Forelimb muscle (tissue), 1 donor: ENCODE results near the gene BMP5. TPM values are rescaled to one million over a fixed set of nuclear protein-coding genes. Genes with fewer than 3 reads are reported as not detected.

ENCODE experiments used
- DNase-seq: peaks from one replicate; pipeline ENCODE4 v3.0.0-alpha.2; 2013; ENCODE audit warnings: low read depth
- polyA plus RNA-seq: library from polyadenylated mRNA; unstranded; fragments of 120-200 nt; gene quantifications from one replicate; pipeline ENCODE4 v1.2.1, GENCODE V29; 2013; ENCODE audit not compliant: insufficient read length

Gene BMP5
- polyA plus RNA-seq, 1 donor, result 11.1 TPM

DNA sequence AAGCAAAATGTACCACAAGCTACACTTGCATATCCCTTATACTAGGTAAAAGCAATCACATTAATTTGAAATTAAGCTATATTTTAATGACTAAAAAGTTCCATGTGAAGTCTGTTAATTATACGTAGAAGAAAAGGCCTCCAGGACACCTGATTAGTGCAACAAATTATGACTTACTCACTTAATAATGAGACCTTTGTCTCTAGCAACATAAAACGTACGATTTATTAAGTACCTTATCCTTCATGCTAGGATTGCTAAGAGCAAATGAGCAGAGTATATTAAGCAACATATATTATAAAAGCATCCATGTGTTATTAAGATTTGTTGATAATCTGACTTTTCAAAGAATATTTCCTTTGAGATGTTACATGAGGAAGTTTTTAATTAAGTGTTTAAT lies 2.5 kb downstream of the BMP5 start:
- DNase-seq, result no peak

- no peak for DNase-seq
Measured at GRCh38 chr6:55870181-55870813, 5.1 kb downstream of the BMP5 start.

DNA sequence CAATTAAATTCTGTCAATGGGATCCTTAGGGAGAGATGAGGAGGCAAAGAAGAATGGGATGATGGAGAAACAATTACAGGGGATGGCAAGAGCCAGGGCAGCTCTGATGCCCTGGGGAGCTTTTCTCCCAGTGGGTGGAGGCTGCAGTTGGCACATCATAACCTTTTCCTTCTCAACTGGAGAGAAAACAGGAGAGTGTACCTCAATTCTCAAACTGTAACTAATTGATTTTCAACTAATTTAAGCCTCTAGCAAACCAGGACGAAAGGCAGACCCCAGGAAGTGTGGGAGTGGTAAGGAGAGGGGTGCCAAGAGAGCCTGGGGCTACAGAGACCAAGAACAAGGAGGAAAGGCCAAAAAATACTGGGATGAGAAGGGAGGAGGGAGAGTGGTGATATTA lies 5.7 kb downstream of the BMP5 start:
- DNase-seq, result no peak

DNA sequence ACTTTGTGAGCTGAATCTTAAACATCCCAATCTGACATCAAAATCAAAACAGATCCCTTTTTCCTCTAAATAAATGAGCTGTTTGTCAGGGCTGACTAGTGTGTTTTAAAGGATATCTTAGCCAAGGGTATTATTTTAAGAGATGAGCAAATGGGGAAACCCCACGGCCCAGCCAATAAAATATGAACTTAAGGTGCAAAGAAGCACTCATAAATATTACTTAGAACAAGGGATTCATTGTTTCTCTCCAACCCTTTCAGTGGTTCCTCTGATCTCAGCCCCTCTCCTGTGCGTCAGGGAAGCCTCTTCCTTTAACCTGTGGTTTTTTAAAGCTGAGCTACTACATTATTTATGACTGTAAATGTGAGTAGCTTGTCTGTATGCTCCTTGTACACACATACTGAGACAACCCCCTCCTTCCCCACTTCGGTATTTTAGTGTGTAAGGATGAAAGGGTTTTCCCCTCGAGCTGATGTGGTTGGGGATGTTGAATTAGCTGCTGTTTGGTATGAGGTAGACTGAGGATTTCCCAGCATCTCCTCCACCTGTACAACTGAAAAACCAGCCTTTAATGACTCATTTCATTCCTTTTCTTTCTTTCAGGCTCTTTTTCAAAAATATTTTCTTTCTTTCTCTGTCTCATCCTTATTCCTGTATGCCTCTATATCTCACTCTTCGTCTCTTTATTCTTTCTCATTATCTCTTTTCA lies 6.5 kb downstream of the BMP5 start:
- no peak for DNase-seq

DNA sequence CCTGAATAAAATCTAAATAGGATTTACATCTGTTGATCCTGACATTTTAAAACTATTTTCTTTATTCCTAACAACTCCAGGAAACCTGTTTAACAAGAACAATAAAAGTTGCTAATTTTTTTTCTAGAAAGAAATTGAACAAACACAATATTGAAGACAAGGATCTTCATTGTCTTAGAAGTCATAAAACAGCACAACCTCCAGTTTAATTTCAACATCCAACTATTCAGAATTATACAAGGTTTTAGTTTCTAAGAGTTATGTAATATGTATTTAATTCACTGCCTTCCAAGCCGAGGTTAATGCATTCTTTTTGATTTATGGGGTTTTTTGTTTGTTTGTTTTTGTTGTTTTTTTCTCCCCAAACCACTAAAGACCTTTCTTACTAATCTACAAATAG lies 7.2 kb downstream of the BMP5 start:
- no peak for DNase-seq

- no peak for DNase-seq
Measured at GRCh38 chr6:55866128-55866527, 9.3 kb downstream of the BMP5 start.

DNA sequence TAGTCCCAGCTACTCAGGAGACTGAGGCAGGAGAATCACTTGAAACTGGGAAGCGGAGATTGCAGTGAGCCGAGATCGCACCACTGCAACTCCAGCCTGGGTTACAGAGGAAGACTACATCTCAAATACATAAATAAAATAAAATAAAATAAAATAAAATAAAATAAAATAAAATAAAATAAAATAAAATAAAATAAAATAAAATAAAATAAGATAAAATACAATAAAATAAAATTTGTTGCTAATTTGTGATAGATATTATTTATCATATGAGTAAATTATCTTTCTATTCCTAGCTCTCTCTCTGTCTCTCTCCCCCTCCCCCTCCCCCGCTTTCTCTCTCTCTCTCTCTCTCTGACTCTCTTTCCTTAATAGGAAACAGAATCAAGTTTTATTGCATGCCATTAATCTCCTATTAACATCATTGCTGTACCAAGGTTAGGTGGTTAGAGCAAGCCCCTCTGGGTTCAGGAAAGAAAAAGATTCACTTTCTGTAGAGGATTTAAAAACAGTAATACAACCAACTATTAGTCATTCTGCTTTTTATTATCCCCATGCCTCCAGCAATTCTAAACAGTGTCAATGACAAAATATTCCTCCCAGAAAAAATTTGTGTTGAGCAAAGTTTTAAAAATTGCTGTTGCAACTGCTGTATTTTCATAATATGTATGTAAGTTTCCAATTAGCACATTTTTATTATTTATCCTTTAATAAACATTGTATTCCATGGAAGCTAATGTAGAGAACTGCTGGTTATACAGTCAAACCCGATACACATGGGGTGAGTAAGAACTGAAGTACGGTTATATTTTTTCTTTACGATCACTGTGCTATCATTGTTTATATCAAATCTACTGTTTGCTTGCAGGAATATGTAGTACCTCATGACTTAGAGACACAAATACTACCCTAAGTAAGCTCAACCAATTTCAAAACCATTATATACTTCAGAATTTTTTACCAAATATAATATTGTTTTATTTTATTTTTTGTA lies 22.1 kb downstream of the BMP5 start:
- no peak for DNase-seq

DNA sequence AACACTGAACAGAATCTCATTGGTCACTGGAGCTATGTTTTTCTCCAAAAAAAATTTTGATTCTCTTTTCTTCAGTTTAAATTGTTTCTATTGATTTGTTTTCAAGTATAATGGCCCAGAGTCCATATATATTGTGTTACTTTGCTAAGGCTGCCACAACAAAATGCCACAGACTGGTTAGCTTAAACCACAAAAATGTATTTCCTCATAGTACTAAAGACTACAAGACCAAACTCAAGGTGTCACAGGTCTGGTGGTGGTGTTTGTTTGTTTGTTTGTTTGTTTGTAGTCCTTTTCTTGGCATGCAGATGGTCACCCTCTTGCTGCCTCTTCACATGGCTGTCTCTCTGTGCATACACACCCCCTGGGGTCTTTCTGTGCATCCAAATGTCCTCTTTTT lies 34.0 kb downstream of the BMP5 start:
- no peak for DNase-seq

DNA sequence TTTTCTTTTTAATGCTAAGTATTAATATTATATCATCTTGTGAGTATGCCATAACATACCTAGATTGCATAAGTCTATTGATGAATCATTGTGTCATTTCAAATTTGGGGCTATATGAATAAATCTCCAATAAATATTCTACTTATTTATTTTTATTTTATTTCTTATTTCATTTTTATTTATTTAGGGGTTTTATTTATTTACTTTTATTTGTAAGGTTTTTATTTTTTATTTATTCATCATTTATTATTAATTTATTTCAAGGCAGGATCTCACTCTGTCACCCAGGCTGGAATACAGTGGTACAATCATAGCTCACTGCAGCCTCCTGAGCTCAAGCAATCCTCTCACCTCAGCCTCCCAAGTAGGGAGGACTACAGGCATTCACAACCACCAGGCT lies 36.3 kb downstream of the BMP5 start:
- DNase-seq, result no peak

GRCh38 chr6:55836945-55837344 lies 38.4 kb downstream of the BMP5 start:
- DNase-seq, result no peak

DNA sequence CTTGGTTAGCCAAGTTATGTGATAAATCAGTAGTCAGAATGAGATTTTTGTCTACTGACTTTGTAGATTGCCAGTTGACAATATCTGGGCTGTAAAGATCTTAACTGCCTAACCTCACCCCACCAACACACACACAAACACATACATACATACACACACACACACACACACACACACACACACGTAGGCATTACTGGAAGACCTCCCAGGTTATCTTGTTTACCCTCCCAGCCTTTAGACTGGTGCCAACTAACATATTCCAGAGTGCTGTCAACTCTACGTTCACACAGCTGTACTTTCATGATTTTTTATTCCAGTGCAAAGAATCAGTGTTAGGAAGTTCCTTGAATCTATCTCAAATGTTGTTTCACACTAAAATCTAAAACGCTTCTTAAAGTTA lies 38.9 kb downstream of the BMP5 start:
- no peak for DNase-seq

- DNase-seq, result no peak
Measured at GRCh38 chr6:55835220-55835619, 40.2 kb downstream of the BMP5 start.

- DNase-seq, result no peak
Measured at GRCh38 chr6:55833284-55833683, 42.1 kb downstream of the BMP5 start.

GRCh38 chr6:55827818-55828522 lies 47.4 kb downstream of the BMP5 start:
- no peak for DNase-seq

GRCh38 chr6:55826941-55827340 lies 48.4 kb downstream of the BMP5 start:
- no peak for DNase-seq

DNA sequence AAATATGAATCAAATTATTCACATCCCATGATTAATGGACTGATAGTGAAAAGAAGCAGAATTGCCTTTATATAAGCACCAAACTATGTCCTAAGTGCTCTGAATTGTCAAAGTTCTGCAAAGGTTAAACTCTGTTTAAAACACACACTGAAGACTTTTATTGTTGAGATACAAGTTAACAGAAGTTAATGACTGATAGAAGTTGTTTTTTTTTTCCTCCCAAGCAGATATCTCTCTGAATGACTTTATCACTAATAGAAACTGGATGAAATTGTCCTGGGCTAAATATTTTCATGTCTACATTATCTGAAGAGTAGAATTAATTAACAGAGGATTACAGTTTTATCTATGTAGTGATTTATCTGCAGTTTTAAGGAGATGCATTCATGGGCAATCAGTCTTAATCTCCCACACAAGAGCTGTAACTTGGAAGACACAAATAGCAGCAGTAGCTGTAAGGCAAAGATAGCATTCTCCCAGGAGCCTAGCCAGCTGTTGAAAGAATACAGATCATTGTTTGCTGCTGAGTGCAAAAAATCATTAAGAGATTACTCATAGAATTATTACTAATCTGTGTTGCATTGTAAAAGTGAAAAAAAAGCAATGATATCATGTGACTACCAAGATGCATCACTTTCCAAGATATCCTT lies 49.9 kb downstream of the BMP5 start:
- no peak for DNase-seq

DNA sequence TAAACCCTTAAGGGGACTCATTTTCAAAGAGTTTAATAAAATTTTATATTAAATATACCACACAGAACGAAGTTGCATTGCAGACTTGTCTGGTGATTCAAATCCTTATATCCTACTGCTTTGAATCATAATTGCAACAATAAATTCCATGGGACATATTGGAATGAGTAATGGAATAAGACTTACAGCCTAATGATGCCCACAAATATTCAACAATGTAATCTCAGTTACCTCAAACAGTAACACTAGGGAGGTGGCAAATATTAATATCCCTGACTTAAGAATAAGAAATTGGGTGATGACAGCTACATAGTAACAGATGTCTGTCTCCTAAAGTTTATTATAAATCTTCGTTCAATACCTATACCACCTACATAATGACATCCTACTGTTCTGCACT lies 52.6 kb downstream of the BMP5 start:
- DNase-seq, result no peak

- DNase-seq, result no peak
Measured at GRCh38 chr6:55822005-55822404, 53.4 kb downstream of the BMP5 start.

GRCh38 chr6:55820696-55821095 lies 54.7 kb downstream of the BMP5 start:
- DNase-seq, result no peak

DNA sequence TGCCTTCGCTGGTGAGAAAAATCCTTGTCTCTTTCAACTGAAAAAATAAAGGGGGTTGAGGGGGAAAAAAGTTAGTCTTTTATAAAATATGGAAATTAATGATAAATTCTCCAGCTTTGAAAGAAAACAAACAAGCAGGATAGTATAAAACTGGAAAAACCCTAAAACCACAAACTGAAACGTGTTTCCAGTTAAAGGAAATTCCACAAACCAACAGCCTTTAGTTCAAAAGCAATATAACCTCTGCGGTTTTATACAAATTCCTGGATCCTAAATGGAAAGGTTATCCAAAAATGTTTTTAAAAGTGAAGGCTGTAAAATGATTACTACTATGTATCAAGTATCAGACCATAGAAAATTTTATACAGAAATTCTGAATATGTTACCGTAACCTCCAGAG lies 55.6 kb downstream of the BMP5 start:
- DNase-seq, result no peak

GRCh38 chr6:55818482-55818881 lies 56.9 kb downstream of the BMP5 start:
- DNase-seq, result no peak
